ENCODE measurements around the gene TMEM150A.
"Not testable (repeated sequence)": the region's sequence is repeated elsewhere in the genome, so short reads cannot be mapped to it uniquely, and the experiment has no call there.

Gene TMEM150A

GRCh38 chr2:85635011-85635410 lies 32.5 kb upstream of the TMEM150A start:
- no peak for DNase-seq
- no peak overlapping the region for H3K4me3 ChIP-seq (ENCODE audit: low read depth, low read length)
- no peaks in the 10 kb centered on the region for H3K27me3 ChIP-seq (ENCODE audit: insufficient read depth, low read depth, severe bottlenecking)
- H3K9me3 ChIP-seq (ENCODE audit: severe bottlenecking) = no peaks in the 10 kb centered on the region
- H3K36me3 ChIP-seq = peaks cover 97% of the 10 kb centered on the region
- no peak overlapping the region for H3K27ac ChIP-seq
- TF ChIP-seq, protein P1, sequence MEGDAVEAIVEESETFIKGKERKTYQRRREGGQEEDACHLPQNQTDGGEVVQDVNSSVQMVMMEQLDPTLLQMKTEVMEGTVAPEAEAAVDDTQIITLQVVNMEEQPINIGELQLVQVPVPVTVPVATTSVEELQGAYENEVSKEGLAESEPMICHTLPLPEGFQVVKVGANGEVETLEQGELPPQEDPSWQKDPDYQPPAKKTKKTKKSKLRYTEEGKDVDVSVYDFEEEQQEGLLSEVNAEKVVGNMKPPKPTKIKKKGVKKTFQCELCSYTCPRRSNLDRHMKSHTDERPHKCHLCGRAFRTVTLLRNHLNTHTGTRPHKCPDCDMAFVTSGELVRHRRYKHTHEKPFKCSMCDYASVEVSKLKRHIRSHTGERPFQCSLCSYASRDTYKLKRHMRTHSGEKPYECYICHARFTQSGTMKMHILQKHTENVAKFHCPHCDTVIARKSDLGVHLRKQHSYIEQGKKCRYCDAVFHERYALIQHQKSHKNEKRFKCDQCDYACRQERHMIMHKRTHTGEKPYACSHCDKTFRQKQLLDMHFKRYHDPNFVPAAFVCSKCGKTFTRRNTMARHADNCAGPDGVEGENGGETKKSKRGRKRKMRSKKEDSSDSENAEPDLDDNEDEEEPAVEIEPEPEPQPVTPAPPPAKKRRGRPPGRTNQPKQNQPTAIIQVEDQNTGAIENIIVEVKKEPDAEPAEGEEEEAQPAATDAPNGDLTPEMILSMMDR (IDR thresholded peaks at IDR 0.05; ENCODE audit: low read depth, low read length) = no peak

DNA sequence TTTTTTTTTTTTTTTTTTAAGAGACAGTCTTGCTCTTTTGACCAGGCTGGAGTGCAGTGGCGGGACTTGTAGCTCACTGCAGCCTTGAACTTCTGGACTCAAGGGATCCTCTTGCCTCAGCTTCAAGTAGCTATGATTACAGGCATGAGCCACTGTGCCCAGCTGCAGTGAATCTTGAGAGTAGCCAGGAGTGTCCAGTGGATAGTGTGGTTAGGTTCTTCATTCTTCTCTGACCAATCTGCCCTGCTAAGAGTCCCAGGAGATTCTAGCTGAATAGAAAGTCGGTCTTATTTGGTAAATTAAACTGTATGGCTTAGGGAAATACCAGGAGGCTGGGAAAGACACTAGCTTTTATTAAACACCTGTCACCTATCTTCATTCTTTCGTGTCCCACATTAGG lies 28.8 kb upstream of the TMEM150A start:
- peaks cover 91% of the 10 kb centered on the region for H3K36me3 ChIP-seq
- no peak overlapping the region for H3K4me3 ChIP-seq (ENCODE audit: low read depth, low read length)
- H3K9me3 ChIP-seq (ENCODE audit: severe bottlenecking) = no peaks in the 10 kb centered on the region
- TF ChIP-seq, protein P1 (IDR thresholded peaks at IDR 0.05; ENCODE audit: low read depth, low read length) = no peak
- DNase-seq = no peak
- H3K27ac ChIP-seq = no peak overlapping the region
- H3K27me3 ChIP-seq (ENCODE audit: insufficient read depth, low read depth, severe bottlenecking) = no peaks in the 10 kb centered on the region

- DNase-seq = no peak
- no peak overlapping the region for H3K27ac ChIP-seq
- H3K27me3 ChIP-seq (ENCODE audit: insufficient read depth, low read depth, severe bottlenecking) = no peaks in the 10 kb centered on the region
- TF ChIP-seq, protein P1 (IDR thresholded peaks at IDR 0.05; ENCODE audit: low read depth, low read length) = no peak
- no peaks in the 10 kb centered on the region for H3K9me3 ChIP-seq (ENCODE audit: severe bottlenecking)
- H3K4me3 ChIP-seq (ENCODE audit: low read depth, low read length) = no peak overlapping the region
- peaks cover 91% of the 10 kb centered on the region for H3K36me3 ChIP-seq
These were observed 26.2 kb upstream of the TMEM150A start for GRCh38 chr2:85628658-85629057.

DNA sequence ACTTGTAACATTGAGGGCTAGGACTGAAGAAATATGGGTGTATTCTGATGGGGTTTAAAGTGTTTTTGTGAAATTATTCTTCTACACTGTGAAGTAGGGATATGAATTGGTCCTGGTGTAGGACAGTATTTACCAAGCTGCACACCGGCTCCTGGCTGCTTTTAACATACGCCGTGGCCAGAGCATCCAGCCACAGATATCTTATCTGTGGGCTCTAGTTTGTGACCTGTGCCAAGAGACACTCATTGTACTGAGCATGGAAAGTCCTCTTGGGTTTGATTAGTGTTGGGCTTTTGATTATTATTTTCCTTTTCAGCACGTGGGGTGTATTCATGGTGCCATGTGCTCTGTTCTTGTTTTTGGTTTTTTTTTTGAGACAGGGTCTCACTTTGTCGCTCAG lies 21.5 kb upstream of the TMEM150A start:
- TF ChIP-seq, protein P1 (IDR thresholded peaks at IDR 0.05; ENCODE audit: low read depth, low read length) = no peak
- no peaks in the 10 kb centered on the region for H3K9me3 ChIP-seq (ENCODE audit: severe bottlenecking)
- H3K36me3 ChIP-seq = peaks cover 89% of the 10 kb centered on the region

GRCh38 chr2:85621338-85621737 lies 18.8 kb upstream of the TMEM150A start:
- Histone ChIP-seq H3K4me3 (ENCODE audit: low read depth, low read length) (no peak overlapping the region), H3K36me3 (peaks cover 83% of the 10 kb centered on the region), H3K9me3 (ENCODE audit: severe bottlenecking) (no peaks in the 10 kb centered on the region), H3K27ac (no peak overlapping the region), H3K27me3 (ENCODE audit: insufficient read depth, low read depth, severe bottlenecking) (no peaks in the 10 kb centered on the region)
- no peak for DNase-seq
- TF ChIP-seq, protein P1 (IDR thresholded peaks at IDR 0.05; ENCODE audit: low read depth, low read length) = no peak

More for the DNA sequence above, 21.5 kb upstream of the TMEM150A start:
- Histone ChIP-seq H3K27ac (no peak overlapping the region), H3K27me3 (ENCODE audit: insufficient read depth, low read depth, severe bottlenecking) (no peaks in the 10 kb centered on the region), H3K4me3 (ENCODE audit: low read depth, low read length) (no peak overlapping the region)
- DNase-seq = no peak

- no peaks in the 10 kb centered on the region for H3K27me3 ChIP-seq (ENCODE audit: insufficient read depth, low read depth, severe bottlenecking)
- no peak for DNase-seq
- H3K27ac ChIP-seq = no peak overlapping the region
- TF ChIP-seq, protein P1 (IDR thresholded peaks at IDR 0.05; ENCODE audit: low read depth, low read length) = no peak
- H3K36me3 ChIP-seq = peaks cover 67% of the 10 kb centered on the region
- no peaks in the 10 kb centered on the region for H3K9me3 ChIP-seq (ENCODE audit: severe bottlenecking)
- no peak overlapping the region for H3K4me3 ChIP-seq (ENCODE audit: low read depth, low read length)
These were observed 17.1 kb upstream of the TMEM150A start for GRCh38 chr2:85619617-85620016.

DNA sequence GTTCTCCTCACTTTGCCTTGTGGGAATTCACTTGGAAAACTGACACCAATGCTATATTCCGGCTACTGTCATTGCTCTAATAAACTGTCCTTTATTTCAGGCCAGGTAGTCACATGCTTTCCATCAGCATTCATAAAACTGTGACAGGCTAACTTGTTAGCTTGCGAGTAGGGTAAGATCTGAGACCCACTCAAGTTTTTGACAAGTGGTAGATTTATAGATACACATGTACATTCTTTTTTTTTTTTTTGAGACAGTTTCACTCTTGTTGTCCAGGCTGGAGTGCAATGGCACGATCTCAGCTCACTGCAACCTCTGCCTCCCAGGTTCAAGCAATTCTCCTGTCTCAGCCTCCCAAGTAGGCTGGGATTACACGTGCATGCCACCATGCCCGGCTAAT lies 15.2 kb upstream of the TMEM150A start:
- not testable (repeated sequence) for H3K9me3 ChIP-seq (ENCODE audit: severe bottlenecking); H3K4me3 ChIP-seq (ENCODE audit: low read depth, low read length); H3K27ac ChIP-seq; H3K27me3 ChIP-seq (ENCODE audit: insufficient read depth, low read depth, severe bottlenecking); DNase-seq
- H3K36me3 ChIP-seq = peaks cover 51% of the 10 kb centered on the region
